DMS53 treated with DMSO at 0.1 percent for 48 hours (cell line): Measurements from ENCODE around the gene FANCB.

ENCODE experiments used
- DNase-seq: peaks from one replicate; lab custom pipeline; 2025; ENCODE audit not compliant: unreplicated experiment; lab: John Stamatoyannopoulos, UW

Gene FANCB

GRCh38 chrX:14872851-14873675 is at the start of gene FANCB, which contains the start of gene MOSPD2:
FANCB (minus strand) TSS chrX:14873069; CDS start chrX:14865510, 7,559 bp downstream.
MOSPD2 (plus strand) TSS chrX:14873421; CDS start chrX:14873529, 108 bp downstream.
- DNase-seq = peak; percentile 65

GRCh38 chrX:14922437-14922836 is 49.6 kb upstream of the FANCB start:
- DNase-seq = no peak

- no peak for DNase-seq
Measured at GRCh38 chrX:14920196-14920595, 47.3 kb upstream of the FANCB start.

DNA sequence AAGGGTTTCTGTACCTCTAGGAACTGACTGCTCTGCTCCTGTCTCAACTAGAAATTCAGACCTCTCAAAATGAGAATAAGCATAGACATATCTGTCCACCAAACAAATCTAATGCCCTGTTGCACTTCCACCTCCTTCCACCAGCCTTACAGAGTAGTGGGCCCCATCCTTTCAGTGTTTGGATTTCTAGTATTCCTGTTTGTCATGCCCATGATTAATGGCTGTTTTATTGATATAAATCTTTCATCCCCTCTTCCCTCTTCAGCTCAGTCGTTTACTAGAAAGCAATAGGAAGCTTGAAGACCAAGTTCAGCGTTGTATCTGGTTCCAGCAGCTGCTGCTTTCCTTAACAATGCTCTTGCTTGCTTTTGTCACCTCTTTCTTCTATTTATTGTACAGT is 46.5 kb upstream of the FANCB start:
- no peak for DNase-seq

- DNase-seq = no peak
Measured at GRCh38 chrX:14916017-14916674, 43.3 kb upstream of the FANCB start.

DNA sequence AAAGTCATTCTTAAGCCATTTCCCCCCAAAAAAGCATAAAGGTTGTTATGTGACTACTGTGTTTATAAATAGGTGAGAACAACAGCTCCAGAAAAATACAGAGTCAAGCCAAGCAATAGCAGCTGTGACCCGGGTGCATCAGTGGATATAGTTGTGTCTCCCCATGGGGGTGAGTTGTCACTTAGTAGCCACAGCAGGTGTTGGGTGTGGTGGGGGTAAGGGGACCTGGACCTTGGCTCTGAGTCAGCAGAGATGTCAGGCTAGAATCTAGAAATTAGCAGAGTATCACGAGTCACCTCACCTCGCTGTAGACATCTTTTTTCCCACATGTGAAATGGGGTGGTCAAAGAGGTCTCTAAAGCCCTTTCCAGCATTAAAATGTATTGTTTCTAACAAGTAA is 42.7 kb upstream of the FANCB start:
- DNase-seq = no peak

DNA sequence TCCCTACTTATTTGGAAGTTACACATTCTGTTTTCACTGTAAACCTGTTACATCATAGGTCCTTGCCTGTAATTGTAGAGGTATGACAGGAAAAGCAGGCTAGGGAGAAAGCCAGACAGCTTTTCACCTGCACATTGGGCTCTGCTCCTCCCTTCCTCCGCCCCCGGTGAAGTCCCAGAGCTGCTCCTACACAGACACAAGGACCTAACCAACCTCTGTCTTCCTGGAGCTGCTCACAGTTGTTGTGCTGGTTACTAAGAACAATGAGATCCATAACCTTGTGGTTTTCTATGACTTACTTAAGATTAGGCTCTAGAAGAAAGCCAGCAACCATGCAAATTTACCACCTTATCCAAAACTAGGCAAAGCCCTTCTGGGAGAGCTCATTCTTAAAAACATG is 40.4 kb upstream of the FANCB start:
- DNase-seq = no peak

DNA sequence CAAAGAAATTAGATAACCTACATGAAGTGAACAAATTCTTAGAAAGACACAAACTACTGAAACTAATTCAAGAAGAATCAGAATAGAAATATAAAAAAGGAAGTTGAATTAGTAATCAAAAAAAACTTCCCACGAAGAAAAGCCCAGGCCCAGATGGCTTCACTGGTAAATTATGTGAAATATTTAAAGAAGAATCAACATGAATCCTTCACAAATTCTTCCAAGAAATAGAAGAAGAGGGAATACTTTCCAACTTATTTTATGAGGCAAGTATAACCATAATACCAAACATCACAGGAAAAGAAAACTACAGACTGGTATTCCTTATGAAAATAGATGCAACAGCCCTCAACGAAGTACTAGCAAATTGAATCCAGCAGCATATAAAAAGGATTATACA is 31.0 kb upstream of the FANCB start:
- DNase-seq = no peak

- no peak for DNase-seq
Measured at GRCh38 chrX:14902537-14902936, 29.7 kb upstream of the FANCB start.

- DNase-seq = no peak
Measured at GRCh38 chrX:14899607-14900006, 26.7 kb upstream of the FANCB start.

DNA sequence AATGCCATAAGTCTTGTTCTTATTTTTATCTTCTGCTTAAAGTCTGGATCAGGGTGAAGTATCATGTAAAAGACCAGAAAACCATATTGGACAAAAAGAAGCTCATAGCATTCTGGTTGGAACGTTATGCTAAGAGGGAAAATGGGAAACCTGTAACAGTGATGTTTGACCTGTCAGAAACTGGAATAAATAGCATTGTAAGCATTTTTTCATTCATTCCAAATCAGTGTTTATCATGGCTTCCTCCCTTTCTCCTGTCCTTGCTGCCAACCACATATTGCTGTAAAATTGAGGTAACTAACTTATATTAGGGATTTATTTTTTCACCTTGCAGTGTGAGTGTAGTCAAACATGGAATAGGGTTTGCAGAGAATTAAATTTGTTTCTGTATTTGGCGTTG is 24.2 kb upstream of the FANCB start:
- DNase-seq = no peak

DNA sequence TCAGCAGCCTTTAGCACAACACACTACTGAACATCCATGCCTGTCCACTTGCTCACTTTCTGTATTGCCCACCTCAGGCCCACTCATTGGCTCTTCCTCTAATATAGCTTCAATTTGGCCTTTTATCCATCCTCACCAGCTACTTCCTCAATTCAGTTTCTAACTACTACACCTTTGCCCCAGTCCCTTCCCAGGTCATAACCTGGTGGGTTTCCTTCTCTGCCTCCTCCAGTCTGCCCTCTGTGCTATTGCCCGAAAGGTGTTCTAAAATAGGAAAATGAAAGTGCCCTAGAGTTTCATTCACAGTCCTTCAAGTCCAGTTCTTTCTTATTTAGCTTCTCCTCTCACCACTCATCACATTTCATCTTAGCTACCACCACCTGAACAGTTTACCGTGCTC is 23.4 kb upstream of the FANCB start:
- no peak for DNase-seq

DNA sequence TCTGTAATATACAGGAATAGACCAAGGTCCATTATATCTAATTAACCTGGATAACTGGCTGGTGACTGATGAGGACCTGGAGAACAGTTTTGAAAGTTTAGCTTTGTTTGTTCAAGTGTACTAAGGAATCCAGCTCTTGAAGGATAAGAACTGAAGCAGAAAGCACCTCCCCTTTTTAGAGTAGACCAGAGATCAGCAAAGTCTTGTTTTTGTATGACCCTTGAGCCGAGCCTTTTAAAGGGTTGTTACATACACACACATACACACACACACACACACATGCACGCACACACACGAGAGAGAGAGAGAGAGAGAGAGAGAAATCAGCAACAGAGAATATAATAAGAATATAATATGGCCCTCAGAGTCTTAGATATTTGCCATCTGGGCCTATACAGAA is 13.4 kb upstream of the FANCB start:
- no peak for DNase-seq

GRCh38 chrX:14884714-14885113 is 11.8 kb upstream of the FANCB start:
- no peak for DNase-seq

GRCh38 chrX:14883826-14884225 is 11.0 kb upstream of the FANCB start:
- no peak for DNase-seq

GRCh38 chrX:14875624-14876023 is 2.8 kb upstream of the FANCB start:
- DNase-seq = no peak

DNA sequence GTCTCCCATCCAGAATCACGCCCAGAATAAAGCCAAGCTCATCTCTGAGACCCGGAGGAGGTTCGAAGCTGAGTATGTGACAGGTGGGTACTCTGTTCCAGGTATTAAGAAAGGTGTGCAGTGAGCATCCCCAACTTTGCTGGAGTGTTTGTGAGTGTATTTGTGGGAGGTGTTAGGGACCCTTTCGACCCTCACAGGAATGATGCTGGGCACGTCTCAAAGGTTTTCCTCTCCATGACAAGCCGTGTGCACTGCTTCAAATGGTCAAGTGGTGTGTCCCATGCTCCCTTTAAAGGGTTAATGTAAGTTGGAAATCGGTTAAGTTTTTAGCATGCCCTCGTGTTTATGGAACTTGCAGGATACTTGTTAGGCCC is 794 bp upstream of the FANCB start:
- no peak for DNase-seq

GRCh38 chrX:14872355-14872754 is 514 bp downstream of the FANCB start:
- DNase-seq = no peak

DNA sequence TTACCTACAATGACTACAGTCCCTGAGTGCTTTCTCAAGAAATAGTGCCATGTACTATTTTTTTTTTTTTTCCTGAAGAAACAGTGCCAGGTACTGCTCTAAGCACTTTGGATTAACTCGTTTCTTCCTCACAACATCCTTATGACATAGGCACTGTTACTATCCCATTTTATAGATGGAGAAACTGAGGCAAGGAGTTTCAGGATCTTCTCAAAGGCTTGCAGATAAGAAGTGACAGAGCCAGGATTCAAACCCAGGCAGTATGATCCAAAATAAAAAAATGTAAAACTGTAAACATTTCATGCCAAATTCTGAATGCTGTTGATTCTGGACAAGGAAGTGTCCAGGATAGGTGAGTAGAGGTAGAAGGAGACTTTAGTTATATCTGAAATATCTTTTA is 1.1 kb downstream of the FANCB start:
- DNase-seq = no peak

GRCh38 chrX:14865201-14865600 is 7.7 kb downstream of the FANCB start:
- no peak for DNase-seq

DNA sequence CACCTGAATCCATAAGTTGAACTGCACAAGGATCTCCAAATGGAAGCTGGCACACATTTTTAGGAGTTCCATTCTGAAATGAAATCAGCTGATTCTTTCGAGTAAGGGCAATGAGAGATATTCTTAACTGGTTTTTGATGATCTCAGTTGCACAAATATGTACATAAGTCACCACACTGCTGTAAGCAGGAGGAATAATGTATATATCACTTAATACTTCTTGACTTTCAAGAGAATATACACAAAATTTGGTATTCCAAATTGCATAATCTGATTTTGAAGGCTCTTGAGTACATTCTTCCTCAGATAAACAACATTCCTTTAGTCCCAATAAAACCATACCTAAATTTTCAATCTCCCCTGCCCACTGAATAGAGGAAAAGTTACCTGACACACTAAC is 8.2 kb downstream of the FANCB start:
- DNase-seq = no peak

DNA sequence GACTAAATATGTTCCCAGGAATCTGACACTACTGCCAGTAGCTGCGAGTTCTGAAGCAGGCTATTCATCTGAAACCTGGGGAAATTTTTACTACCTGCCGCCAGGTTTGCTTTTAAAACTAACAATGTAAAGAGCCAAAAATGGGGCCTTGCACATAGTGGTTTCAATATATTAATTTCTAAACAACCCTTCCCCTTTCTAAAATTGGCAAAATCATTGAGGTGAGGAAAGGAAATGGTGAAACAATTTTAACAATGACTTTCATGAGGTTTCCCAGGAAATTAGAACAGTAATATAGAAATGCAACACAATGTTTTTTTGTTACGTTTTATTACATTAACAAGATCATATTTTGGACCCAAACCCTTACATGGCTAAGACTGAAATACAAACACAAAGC is 21.3 kb downstream of the FANCB start:
- DNase-seq = no peak

GRCh38 chrX:14843666-14844065 is 29.2 kb downstream of the FANCB start:
- DNase-seq = no peak
